CD14-positive monocyte (primary cell): ENCODE results near the gene IL16. TPM values are rescaled to one million over a fixed set of nuclear protein-coding genes. Genes with fewer than 3 reads are reported as not detected.

ENCODE experiments used
- DNase-seq, 3 donors: peaks; one replicate each; pipeline ENCODE4 v3.0.0-alpha.2; 2011 to 2022
- H2AFZ ChIP-seq: 2 replicates; pipeline ENCODE4 v1.6.0; 2012; ENCODE audit warnings: mild to moderate bottlenecking, low read depth, low read length, inconsistent platforms; ENCODE audit not compliant: insufficient read depth, poor library complexity, severe bottlenecking
- H3K27ac ChIP-seq, 2 donors: 1 replicate in 1 of 2; 2 replicates in 1 of 2; pipeline ENCODE4 v1.5.1; 2012 to 2013; ENCODE audit warnings: low read length in 2 of 2, control low read depth in 1 of 2, inconsistent platforms in 1 of 2, low read depth in 1 of 2, mild to moderate bottlenecking in 1 of 2
- H3K27me3 ChIP-seq, 2 donors: one replicate each; pipeline versions ENCODE4 v1.6.0 to v1.6.1; 2011 to 2013; ENCODE audit warnings: low read length in 2 of 2; ENCODE audit not compliant: control insufficient read depth in 2 of 2, insufficient read depth in 2 of 2
- H3K36me3 ChIP-seq, 2 donors: replicated peaks in 1 of 2; 1 replicate in 1 of 2; 2 replicates in 1 of 2; pipeline versions ENCODE4 v1.5.1 to v1.6.1; 2012 to 2013; ENCODE audit warnings: low read length in 2 of 2, control low read depth in 1 of 2, inconsistent platforms in 1 of 2, mild to moderate bottlenecking in 1 of 2; ENCODE audit not compliant: insufficient read depth in 2 of 2, control insufficient read depth in 1 of 2
- H3K4me1 ChIP-seq, 2 donors: 1 replicate in 1 of 2; 2 replicates in 1 of 2; pipeline versions ENCODE4 v1.5.1 to v1.6.1; 2012 to 2013; ENCODE audit warnings: low read length in 2 of 2, control low read depth in 1 of 2, inconsistent platforms in 1 of 2, mild to moderate bottlenecking in 1 of 2, moderate library complexity in 1 of 2; ENCODE audit not compliant: insufficient read depth in 2 of 2, control insufficient read depth in 1 of 2
- H3K4me2 ChIP-seq: replicated peaks from 2 replicates; pipeline ENCODE3; 2012; ENCODE audit warnings: low read length, moderate library complexity, mild to moderate bottlenecking; ENCODE audit not compliant: poor library complexity, severe bottlenecking; ENCODE audit errors: extremely low read depth
- H3K4me3 ChIP-seq, 3 experiments: fragments of 200-600 bp in 1 of 3; sonication (generic) in 1 of 3; replicated peaks in 1 of 3; 1 replicate in 2 of 3; 2 replicates in 1 of 3; pipeline ENCODE4 v1.5.1; 2011 to 2013; ENCODE audit warnings: low read length in 3 of 3, mild to moderate bottlenecking in 3 of 3, control low read depth in 2 of 3, low read depth in 2 of 3, inconsistent platforms in 1 of 3, moderate library complexity in 1 of 3
- H3K79me2 ChIP-seq: 2 replicates; pipeline ENCODE4 v1.6.0; 2012; ENCODE audit warnings: mild to moderate bottlenecking, control low read depth, inconsistent platforms, low read length, moderate library complexity; ENCODE audit not compliant: insufficient read depth
- H3K9ac ChIP-seq: 2 replicates; pipeline ENCODE4 v1.6.0; 2017; ENCODE audit warnings: low read length, mild to moderate bottlenecking; ENCODE audit not compliant: insufficient read depth, poor library complexity, severe bottlenecking
- H3K9me3 ChIP-seq, 2 donors: replicated peaks in 1 of 2; 1 replicate in 1 of 2; 2 replicates in 1 of 2; pipeline versions ENCODE4 v1.5.1 to v1.6.1; 2012 to 2013; ENCODE audit warnings: low read length in 2 of 2, control low read depth in 1 of 2; ENCODE audit not compliant: control insufficient read depth in 1 of 2, insufficient read depth in 1 of 2
- H4K20me1 ChIP-seq: 2 replicates; pipeline ENCODE4 v1.6.0; 2012; ENCODE audit warnings: mild to moderate bottlenecking, low read length, control low read depth, moderate library complexity; ENCODE audit not compliant: insufficient read depth
- H3K27ac Mint-ChIP-seq, 7 donors: one replicate each; pipeline ENCODE4 v1.8.0; 2020; ENCODE audit warnings: mild to moderate bottlenecking in 7 of 7, mixed read lengths in 7 of 7, moderate library complexity in 6 of 7, inconsistent platforms in 2 of 7
- H3K27me3 Mint-ChIP-seq, 3 donors: one replicate each; pipeline ENCODE4 v1.8.0; 2021 to 2022; ENCODE audit warnings: low read depth in 3 of 3, mild to moderate bottlenecking in 3 of 3, mixed read lengths in 3 of 3, moderate library complexity in 3 of 3, inconsistent platforms in 1 of 3
- H3K36me3 Mint-ChIP-seq, 2 donors: one replicate each; pipeline ENCODE4 v1.8.0; 2020; ENCODE audit warnings: mixed read lengths in 2 of 2, inconsistent platforms in 1 of 2, mild to moderate bottlenecking in 1 of 2
- H3K4me1 Mint-ChIP-seq: one replicate; pipeline ENCODE4 v1.8.0; 2020; ENCODE audit warnings: mild to moderate bottlenecking, mixed read lengths
- H3K4me3 Mint-ChIP-seq, 2 donors: one replicate each; pipeline ENCODE4 v1.8.0; 2020; ENCODE audit warnings: mild to moderate bottlenecking in 2 of 2, mixed read lengths in 2 of 2, moderate library complexity in 1 of 2
- H3K9me3 Mint-ChIP-seq, 7 donors: one replicate each; pipeline ENCODE4 v1.8.0; 2020 to 2022; ENCODE audit warnings: mixed read lengths in 7 of 7, mild to moderate bottlenecking in 6 of 7, moderate library complexity in 6 of 7, inconsistent platforms in 2 of 7
- CTCF ChIP-seq: fragments of 200-600 bp; IDR thresholded peaks from one replicate; pipeline ENCODE4 v1.8.0; 2022; ENCODE audit warnings: antibody characterized with exemption, mild to moderate bottlenecking
- WGBS: methylation state at CpG from one replicate; pipeline ENCODE4 v1.1.5; 2013; ENCODE audit warnings: missing lambda C conversion rate; ENCODE audit not compliant: insufficient coverage; 5-methylcytosine and 5-hydroxymethylcytosine counted together
- intact Hi-C, 2 donors: fragments of 100-400 bp; cut with micrococcal nuclease; formaldehyde crosslinking; loops; one replicate each; pipeline versions ENCODE4 v1.15.0 to v1.15.1; 2023
- polyA plus RNA-seq, 3 donors: library from polyadenylated mRNA; depleted of rRNA in 1 of 3; unstranded in 2 of 3; stranded (reverse) in 1 of 3; fragments of 300-500 nt in 2 of 3; fragments of >200 nt in 1 of 3; fragmentation: Illumina TruSeq in 2 of 3; gene quantifications; 1 replicate in 2 of 3; 2 replicates in 1 of 3; pipeline ENCODE4 v1.2.3, GENCODE V29; 2012 to 2021

Gene IL16
- polyA plus RNA-seq, 3 donors, result 64.8 to 95.1 (median 71.5) TPM

GRCh38 chr15:81215983-81216382 lies 19.3 kb downstream of the IL16 start:
- Histone ChIP-seq H2AFZ (no peak overlapping the region), H3K27me3 (no peaks in the 10 kb centered on the region), H3K4me1 (no peaks in the 10 kb centered on the region), H3K9ac (no peak overlapping the region), H3K36me3 (no peaks in the 10 kb centered on the region), H3K4me3 (no peak overlapping the region), H3K79me2 (no peaks in the 10 kb centered on the region), H4K20me1 (no peaks in the 10 kb centered on the region), H3K9me3 (peaks cover 7 to 8% of the 10 kb centered on the region in 2 donors), H3K4me2 (no peak overlapping the region), H3K27ac (no peak overlapping the region)
- peaks cover 3 to 16% (median 14%) of the 10 kb centered on the region in 7 donors for H3K9me3 Mint-ChIP-seq
- H3K27ac Mint-ChIP-seq, result no peak overlapping the region
- 93% methylated on average over 2 of the region's 2 CpGs for WGBS
- H3K27me3 Mint-ChIP-seq, result peaks cover 0 to 1% (median 0%) of the 10 kb centered on the region in 3 donors
- no peak overlapping the region for H3K4me3 Mint-ChIP-seq
- H3K36me3 Mint-ChIP-seq, result no peaks in the 10 kb centered on the region
- H3K4me1 Mint-ChIP-seq, result no peaks in the 10 kb centered on the region
- TF ChIP-seq CTCF, result no peak
- DNase-seq, result no peak
- intact Hi-C loops, result no loop called here

- Mint-ChIP-seq H3K27me3 (peaks cover 0 to 1% (median 0%) of the 10 kb centered on the region in 3 donors), H3K4me1 (no peaks in the 10 kb centered on the region), H3K9me3 (peaks cover 3 to 16% (median 14%) of the 10 kb centered on the region in 7 donors), H3K27ac (no peak overlapping the region), H3K36me3 (no peaks in the 10 kb centered on the region), H3K4me3 (no peak overlapping the region)
- H3K79me2 ChIP-seq, result no peaks in the 10 kb centered on the region
- no peaks in the 10 kb centered on the region for H4K20me1 ChIP-seq
- H3K27ac ChIP-seq, result no peak overlapping the region
- no peaks in the 10 kb centered on the region for H3K27me3 ChIP-seq
- intact Hi-C loops, result no loop called here
- no peaks in the 10 kb centered on the region for H3K36me3 ChIP-seq
- no peaks in the 10 kb centered on the region for H3K4me1 ChIP-seq
- H3K9me3 ChIP-seq, result peaks cover 7 to 8% of the 10 kb centered on the region in 2 donors
- 100% methylated on average over 2 of the region's 3 CpGs for WGBS
- no peak overlapping the region for H2AFZ ChIP-seq
- no peak for TF ChIP-seq CTCF
- no peak overlapping the region for H3K9ac ChIP-seq
- DNase-seq, result no peak
- H3K4me2 ChIP-seq, result no peak overlapping the region
- H3K4me3 ChIP-seq, result no peak overlapping the region
Measured at GRCh38 chr15:81216422-81216821, 19.7 kb downstream of the IL16 start.
